GM12875 (cell line): Measurements from ENCODE around the gene TENM3.

Source experiments
- H3K4me3 ChIP-seq: one replicate; pipeline ENCODE4 v1.5.1; 2011; ENCODE audit warnings: low read depth, low read length, control low read depth
- CTCF ChIP-seq: IDR thresholded peaks from 2 replicates; pipeline ENCODE4 v1.5.1; 2011; ENCODE audit warnings: low read depth, mild to moderate bottlenecking, control low read depth, inconsistent platforms, low read length, moderate library complexity, borderline replicate concordance; ENCODE audit not compliant: insufficient read depth

The TENM3 gene

DNA sequence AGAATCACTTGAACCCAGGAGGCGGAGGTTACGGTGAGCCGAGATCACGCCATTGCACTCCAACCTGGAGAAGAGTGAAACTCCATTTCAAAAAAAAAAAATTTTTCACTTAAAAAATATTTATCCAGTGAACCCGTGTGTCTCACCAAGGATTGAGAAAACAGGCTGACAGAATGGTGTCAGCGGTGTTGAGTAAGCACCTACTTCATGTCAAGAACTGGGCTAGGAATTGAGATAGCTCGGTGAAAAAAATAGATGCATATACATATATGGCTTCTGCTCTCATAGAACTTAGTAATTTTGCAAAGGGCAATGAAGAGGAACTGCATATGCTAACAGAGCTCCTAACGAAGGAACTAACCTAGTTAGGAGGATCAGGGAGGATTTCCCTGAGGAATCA, 297.3 kb downstream of the TENM3 start:
- no peak overlapping the region for H3K4me3 ChIP-seq
- no peak for TF ChIP-seq CTCF

GRCh38 chr4:182547435-182547834, 304.2 kb downstream of the TENM3 start:
- no peak for TF ChIP-seq CTCF

GRCh38 chr4:182548156-182548555, 305.0 kb downstream of the TENM3 start:
- no peak for TF ChIP-seq CTCF
- H3K4me3 ChIP-seq = no peak overlapping the region

More at GRCh38 chr4:182547435-182547834, 304.2 kb downstream of the TENM3 start:
- H3K4me3 ChIP-seq = no peak overlapping the region

DNA sequence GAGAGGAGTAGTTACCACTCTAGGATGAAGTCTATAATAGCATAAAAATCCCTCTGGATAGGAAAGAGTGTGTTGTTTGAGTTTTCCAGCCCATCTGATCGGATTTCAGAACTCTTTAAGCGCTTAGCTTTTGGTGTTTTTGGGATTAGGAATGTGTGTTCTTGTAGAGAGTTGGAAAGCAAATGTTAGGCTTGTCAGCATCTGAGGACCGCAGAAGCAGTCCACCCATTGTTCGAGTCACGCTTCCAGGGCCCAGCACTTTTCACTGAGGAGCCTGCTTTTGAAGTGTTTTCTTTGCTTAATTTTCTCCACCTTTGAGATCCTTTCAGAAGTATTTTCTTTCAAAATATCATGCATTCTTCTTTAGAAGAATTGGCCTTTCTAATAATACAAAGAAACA, 306.2 kb downstream of the TENM3 start:
- TF ChIP-seq CTCF = no peak
- no peak overlapping the region for H3K4me3 ChIP-seq

DNA sequence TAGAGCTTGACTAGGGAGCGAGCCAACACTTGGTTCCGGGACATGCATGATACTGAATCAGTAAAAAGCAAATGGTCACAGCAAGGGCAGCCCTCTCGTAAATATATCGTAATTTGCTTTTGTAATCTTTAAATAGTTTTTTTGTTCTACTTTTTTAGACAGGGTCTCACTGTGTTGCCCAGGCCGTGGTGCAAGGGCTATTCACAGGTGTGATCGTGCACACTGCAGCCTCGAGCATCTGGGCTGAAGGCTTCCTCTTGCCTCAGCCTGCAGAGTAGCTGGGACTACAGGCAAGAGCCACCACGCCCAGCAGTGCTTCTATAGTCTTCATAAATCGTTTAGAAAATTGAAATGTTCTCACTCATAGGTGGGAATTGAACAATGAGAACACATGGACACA, 309.7 kb downstream of the TENM3 start:
- no peak for TF ChIP-seq CTCF

GRCh38 chr4:182553653-182554052, 310.5 kb downstream of the TENM3 start:
- H3K4me3 ChIP-seq = no peak overlapping the region

More for the DNA sequence above, 309.7 kb downstream of the TENM3 start:
- no peak overlapping the region for H3K4me3 ChIP-seq

More at GRCh38 chr4:182553653-182554052, 310.5 kb downstream of the TENM3 start:
- no peak for TF ChIP-seq CTCF
